Measurements from ENCODE around the gene FCN3.

The FCN3 gene

DNA sequence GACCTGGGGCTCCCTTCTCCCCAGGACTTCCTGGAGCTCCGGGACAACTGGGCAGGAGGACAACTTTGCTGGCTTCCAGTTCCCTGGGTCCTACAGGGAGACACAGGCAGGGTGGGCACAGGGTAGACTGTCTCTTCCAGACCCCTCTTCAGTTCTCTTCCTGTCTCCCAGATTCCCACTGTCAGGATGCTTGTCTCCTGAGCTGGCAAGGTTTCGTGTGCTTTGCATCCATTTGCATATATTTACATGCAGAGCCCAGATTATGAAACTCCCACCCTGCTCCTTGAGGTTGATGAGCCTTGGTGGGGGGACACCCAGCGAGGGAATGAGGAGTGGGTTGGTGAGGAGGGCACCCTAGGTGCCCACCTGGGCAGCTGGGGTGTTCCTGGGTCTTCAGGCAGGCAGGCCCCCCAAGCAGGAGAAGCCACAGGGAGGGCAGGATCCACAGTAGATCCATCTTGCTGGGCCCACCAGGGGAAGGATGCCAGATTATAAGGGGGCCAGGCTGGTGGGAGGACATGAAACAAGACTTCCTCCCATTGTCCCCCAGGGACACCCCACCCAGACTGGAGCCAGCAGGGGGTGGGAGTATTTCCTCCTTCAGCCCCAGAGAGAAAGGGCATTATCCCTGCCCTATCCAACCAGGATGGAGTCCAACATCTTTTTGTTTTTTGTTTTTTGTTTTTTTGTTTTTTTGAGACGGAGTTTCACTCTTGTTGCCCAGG, at the start of gene FCN3:
TSS of gene FCN3 (minus strand) at position 463 of the 725 bp plus-strand sequence. CDS start at position 457, 6 bp downstream.
- Histone ChIP-seq H3K36me3 (ENCODE audit: low read length) (no peaks in the 10 kb centered on the region), H3K9ac (ENCODE audit: low read length) (no peak within 1 kb of the TSS), H3K9me2 (replicated peaks; ENCODE audit: insufficient read depth, low read length) (no peaks in the 10 kb centered on the region), H3K27me3 (ENCODE audit: low read length) (no peaks in the 10 kb centered on the region), H3K4me2 (ENCODE audit: low read depth, low read length, poor library complexity, severe bottlenecking) (no peak within 1 kb of the TSS), H2AFZ (ENCODE audit: low read depth, low read length, severe bottlenecking) (no peak within 1 kb of the TSS), H3K27ac (ENCODE audit: low read depth, low read length) (no peak within 1 kb of the TSS), H3F3A (ENCODE audit: insufficient read depth) (no peaks in the 10 kb centered on the region), H3K4me3 (ENCODE audit: insufficient read depth, low read length, poor library complexity, severe bottlenecking) (no peak within 1 kb of the TSS), H4K20me1 (ENCODE audit: low read depth, low read length) (no peaks in the 10 kb centered on the region), H3K9me3 (ENCODE audit: insufficient read depth, low read length) (no peaks in the 10 kb centered on the region), H3K79me2 (ENCODE audit: insufficient read depth, low read length) (no peaks in the 10 kb centered on the region)
- TF ChIP-seq EZH2phosphoT487 (conservative IDR thresholded peaks at IDR 0.05; ENCODE audit: low read length) (no peak), CTCF (IDR thresholded peaks at IDR 0.05; ENCODE audit: insufficient read depth, low read length, poor library complexity, severe bottlenecking) (no peak)

DNA sequence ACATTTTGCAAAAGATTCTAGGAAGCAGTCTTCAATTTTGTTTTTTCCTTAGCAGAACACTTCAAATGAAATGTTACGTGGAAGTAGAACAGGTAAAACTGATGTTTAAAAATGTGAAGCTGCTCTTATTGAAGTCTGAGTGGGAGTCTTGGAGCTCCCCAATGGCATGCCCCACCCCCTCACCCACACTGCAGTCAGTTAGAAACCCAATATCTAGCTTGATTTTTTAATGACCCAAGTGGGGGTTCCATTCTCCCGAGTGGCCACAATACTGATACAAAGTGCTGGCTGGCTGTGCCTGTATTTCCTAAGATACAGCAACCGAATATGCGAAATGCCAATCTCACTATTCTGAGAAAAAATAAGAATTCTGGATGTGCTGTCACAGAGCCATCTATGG, 49.1 kb upstream of the FCN3 start:
- Histone ChIP-seq H3K9me3 (ENCODE audit: insufficient read depth, low read length) (no peaks in the 10 kb centered on the region), H3K27ac (ENCODE audit: low read depth, low read length) (no peak overlapping the region), H3F3A (ENCODE audit: insufficient read depth) (no peaks in the 10 kb centered on the region), H3K4me3 (ENCODE audit: insufficient read depth, low read length, poor library complexity, severe bottlenecking) (no peak overlapping the region), H3K79me2 (ENCODE audit: insufficient read depth, low read length) (peaks cover 32% of the 10 kb centered on the region), H3K36me3 (ENCODE audit: low read length) (peaks cover 8% of the 10 kb centered on the region), H4K20me1 (ENCODE audit: low read depth, low read length) (no peaks in the 10 kb centered on the region), H3K27me3 (ENCODE audit: low read length) (no peaks in the 10 kb centered on the region), H2AFZ (ENCODE audit: low read depth, low read length, severe bottlenecking) (no peak overlapping the region), H3K9ac (ENCODE audit: low read length) (no peak overlapping the region), H3K4me2 (ENCODE audit: low read depth, low read length, poor library complexity, severe bottlenecking) (no peak overlapping the region), H3K9me2 (replicated peaks; ENCODE audit: insufficient read depth, low read length) (no peaks in the 10 kb centered on the region)
- TF ChIP-seq EZH2phosphoT487 (conservative IDR thresholded peaks at IDR 0.05; ENCODE audit: low read length) = no peak
- TF ChIP-seq CTCF (IDR thresholded peaks at IDR 0.05; ENCODE audit: insufficient read depth, low read length, poor library complexity, severe bottlenecking) = no peak

DNA sequence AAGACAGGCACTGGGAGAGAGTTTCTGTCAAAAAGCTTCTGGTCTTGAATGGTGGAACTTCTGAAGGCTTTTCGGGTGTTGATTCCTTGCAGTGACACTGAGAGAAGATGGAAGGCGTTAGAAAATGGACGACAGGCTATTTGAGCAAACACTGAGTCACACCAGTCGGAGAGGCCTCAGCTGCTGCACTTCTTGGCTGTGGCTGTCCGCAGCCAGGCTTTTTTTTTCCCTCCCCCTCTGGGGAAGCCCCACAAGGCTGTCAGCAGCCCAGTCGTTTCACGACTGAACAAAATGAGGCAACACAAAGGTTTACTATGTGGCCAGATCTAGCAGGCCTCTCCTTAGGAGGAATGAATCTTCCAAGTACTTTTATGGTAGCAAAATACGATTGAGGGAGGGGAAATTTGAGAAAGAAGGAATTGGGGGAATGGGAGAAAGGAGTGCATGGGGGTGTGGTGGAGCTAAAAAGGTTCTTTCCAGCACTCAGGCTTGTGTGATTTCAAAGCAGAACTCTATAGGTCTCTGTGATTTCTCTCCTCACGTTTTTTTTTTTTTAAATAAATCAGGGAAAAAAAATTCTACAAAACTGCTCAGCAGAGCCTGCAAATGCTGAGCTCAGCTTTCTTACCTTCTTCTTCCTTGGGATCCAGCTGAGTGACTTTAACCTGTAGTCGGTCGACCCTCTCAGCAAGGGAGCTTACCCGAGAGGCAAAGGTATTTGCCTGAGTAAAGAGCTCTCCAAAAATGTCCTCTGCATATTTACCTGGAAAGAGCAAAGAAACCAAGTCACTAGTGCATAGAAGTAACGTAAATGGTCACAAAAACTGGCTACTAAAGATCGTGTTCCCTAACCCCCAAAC, 43.9 kb upstream of the FCN3 start:
- Histone ChIP-seq H3K9me3 (ENCODE audit: insufficient read depth, low read length) (no peaks in the 10 kb centered on the region), H3K9me2 (replicated peaks; ENCODE audit: insufficient read depth, low read length) (no peaks in the 10 kb centered on the region), H3F3A (ENCODE audit: insufficient read depth) (no peaks in the 10 kb centered on the region), H3K27ac (ENCODE audit: low read depth, low read length) (peak overlapping the region; percentile 46), H3K4me3 (ENCODE audit: insufficient read depth, low read length, poor library complexity, severe bottlenecking) (no peak overlapping the region), H3K9ac (ENCODE audit: low read length) (peak overlapping the region; percentile 8; the same call in 1 of the 2 replicates), H2AFZ (ENCODE audit: low read depth, low read length, severe bottlenecking) (no peak overlapping the region), H3K4me2 (ENCODE audit: low read depth, low read length, poor library complexity, severe bottlenecking) (peak overlapping the region; percentile 13), H4K20me1 (ENCODE audit: low read depth, low read length) (no peaks in the 10 kb centered on the region), H3K27me3 (ENCODE audit: low read length) (no peaks in the 10 kb centered on the region), H3K79me2 (ENCODE audit: insufficient read depth, low read length) (peaks cover 12% of the 10 kb centered on the region), H3K36me3 (ENCODE audit: low read length) (peaks cover 23% of the 10 kb centered on the region; the same call in 1 of the 2 replicates)
- TF ChIP-seq EZH2phosphoT487 (conservative IDR thresholded peaks at IDR 0.05; ENCODE audit: low read length) (no peak), CTCF (IDR thresholded peaks at IDR 0.05; ENCODE audit: insufficient read depth, low read length, poor library complexity, severe bottlenecking) (no peak)

All from SU-DHL-6 (cell line).